ENCODE results near the gene MLLT10. TPM values are rescaled to one million over a fixed set of nuclear protein-coding genes. Genes with fewer than 3 reads are reported as not detected.

The MLLT10 gene
- total RNA-seq, 1 donor from 2014 or later, result 71.6 TPM

Small RNA genes within 50 kb of the gene (small RNA-seq; reads per million reads assigned to genes)
- gene MIR1915 (ENCODE audit: low replicate concordance), result not detected
- not detected for gene RN7SKP219 (ENCODE audit: low replicate concordance)
- gene RNU6-1141P (ENCODE audit: low replicate concordance), result not detected
- gene RNU6-306P (ENCODE audit: low replicate concordance), result not detected

Other genes with a start within 250 kb of the MLLT10 start
- 1.2 TPM for gene SKIDA1, start 8.6 kb upstream of the MLLT10 start, total RNA-seq